GM12891 (cell line): ENCODE measurements around the gene FGGY.

Source experiments
- DNase-seq: peaks from one replicate; pipeline ENCODE4 v3.0.0; 2011; ENCODE audit warnings: low spot score; ENCODE audit not compliant: insufficient read length
- FAIRE-seq: peaks from 2 replicates; lab custom pipeline; 2011; peaks lifted over from hg19 to GRCh38; lab: Jason Lieb, UNC
- PAX5 ChIP-seq: IDR thresholded peaks from 2 replicates; pipeline ENCODE4 v1.6.1; 2011; ENCODE audit warnings: low read length, moderate library complexity, mild to moderate bottlenecking; ENCODE audit not compliant: insufficient read depth, severe bottlenecking
- POLR2A ChIP-seq: IDR thresholded peaks from 2 replicates; pipeline ENCODE4 v1.6.1; 2011; ENCODE audit warnings: low read depth, low read length, control low read depth
- POLR2AphosphoS5 ChIP-seq: IDR thresholded peaks from 2 replicates; pipeline ENCODE4 v1.6.1; 2011; ENCODE audit warnings: low read depth, low read length, control low read depth
- POU2F2 ChIP-seq: IDR thresholded peaks from 2 replicates; pipeline ENCODE4 v1.6.1; 2011; ENCODE audit warnings: low read depth, mild to moderate bottlenecking, control low read depth, low read length, moderate library complexity
- SPI1 ChIP-seq: IDR thresholded peaks from 2 replicates; pipeline ENCODE4 v1.6.1; 2011; ENCODE audit warnings: low read depth, low read length, control low read depth
- TAF1 ChIP-seq: IDR thresholded peaks from 2 replicates; pipeline ENCODE4 v1.6.1; 2011; ENCODE audit warnings: low read depth, low read length, control low read depth

The FGGY gene

DNA sequence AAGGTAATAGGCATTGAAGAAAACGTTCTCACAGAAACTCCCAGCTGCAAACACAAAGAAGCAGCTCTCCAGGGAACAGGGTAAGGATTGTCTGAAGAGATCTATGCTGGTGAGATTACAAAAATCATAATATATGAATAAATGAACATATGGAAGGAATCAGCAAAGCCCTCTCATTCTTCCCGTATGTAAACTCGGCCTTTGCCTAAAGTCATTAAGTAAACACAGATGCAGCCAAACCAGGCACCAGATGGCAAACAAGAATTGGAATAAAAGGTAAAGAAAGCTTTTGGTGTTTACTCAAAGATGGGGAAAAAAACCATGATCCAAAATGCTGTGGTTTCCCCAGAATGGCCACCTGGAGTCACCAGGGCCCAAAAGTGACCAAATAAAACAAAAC is 441.3 kb downstream of the FGGY start:
- FAIRE-seq = no peak
- DNase-seq = no peak
- TF ChIP-seq POLR2AphosphoS5 (no peak), POLR2A (no peak), POU2F2 (no peak), PAX5 (no peak), TAF1 (no peak), SPI1 (no peak)

DNA sequence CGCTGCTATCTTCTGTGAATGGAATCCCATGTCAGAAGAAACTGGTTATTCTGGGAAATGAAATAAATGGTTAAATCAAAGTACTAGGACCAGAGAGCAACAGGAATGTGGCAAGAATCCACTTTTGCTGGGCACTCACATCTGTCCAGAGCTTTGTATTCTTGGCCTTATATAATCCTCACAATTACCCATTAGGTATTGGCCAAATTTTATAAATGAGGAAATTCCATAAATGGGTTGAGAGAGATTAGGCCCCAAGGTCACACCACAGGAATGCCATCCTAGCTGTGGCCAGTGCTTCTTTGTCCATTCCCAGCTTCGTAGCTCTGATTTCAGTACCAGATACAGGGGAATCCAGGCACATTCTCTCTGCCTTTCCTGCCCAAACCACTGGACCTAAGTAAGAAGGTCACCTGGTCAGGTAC is 441.7 kb downstream of the FGGY start:
- TF ChIP-seq POU2F2 (no peak), POLR2AphosphoS5 (no peak), POLR2A (no peak), PAX5 (no peak), SPI1 (no peak), TAF1 (no peak)
- DNase-seq (no peak), FAIRE-seq (no peak)

DNA sequence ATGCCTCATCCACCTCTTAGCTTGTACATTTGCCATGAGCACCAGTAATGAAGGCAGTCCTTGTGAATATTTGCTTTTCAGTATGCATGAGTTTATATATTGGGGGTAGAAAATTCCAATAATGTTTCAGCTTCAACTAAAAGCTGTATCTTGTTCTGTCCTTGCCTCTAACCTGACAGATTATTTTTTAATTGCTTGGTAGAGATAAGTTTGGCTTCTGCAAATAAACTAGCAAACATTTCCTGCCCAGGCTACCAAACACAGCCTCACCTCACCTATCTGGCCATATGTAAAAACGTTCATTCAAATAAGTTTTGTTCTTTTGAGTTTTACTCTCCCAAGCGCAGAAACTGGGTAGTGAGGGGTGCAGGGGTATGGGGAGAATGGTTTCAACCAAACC is 442.2 kb downstream of the FGGY start:
- FAIRE-seq = no peak
- DNase-seq = no peak
- TF ChIP-seq POLR2A (no peak), TAF1 (no peak), PAX5 (no peak), POU2F2 (no peak), SPI1 (no peak), POLR2AphosphoS5 (no peak)

DNA sequence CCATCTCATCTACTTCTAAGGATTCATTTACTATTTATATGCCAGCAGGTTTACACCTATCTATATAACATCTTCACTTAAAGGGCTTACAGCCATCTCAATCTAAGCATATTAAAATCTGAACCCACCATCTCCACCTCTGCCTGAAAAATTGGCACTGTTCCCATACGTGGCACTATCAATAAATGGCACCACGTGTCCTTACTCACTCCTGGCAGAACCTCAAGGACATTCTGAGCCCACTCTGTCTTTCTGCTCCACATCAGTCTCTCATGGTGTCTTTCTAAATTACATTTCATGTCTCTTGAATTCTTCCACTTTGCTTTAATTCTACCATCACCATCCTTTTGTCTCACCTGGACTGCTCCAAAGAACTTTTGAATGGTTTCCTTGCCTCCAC is 445.6 kb downstream of the FGGY start:
- DNase-seq (no peak), FAIRE-seq (no peak)
- TF ChIP-seq POU2F2 (no peak), POLR2AphosphoS5 (no peak), POLR2A (no peak), TAF1 (no peak), PAX5 (no peak), SPI1 (no peak)

DNA sequence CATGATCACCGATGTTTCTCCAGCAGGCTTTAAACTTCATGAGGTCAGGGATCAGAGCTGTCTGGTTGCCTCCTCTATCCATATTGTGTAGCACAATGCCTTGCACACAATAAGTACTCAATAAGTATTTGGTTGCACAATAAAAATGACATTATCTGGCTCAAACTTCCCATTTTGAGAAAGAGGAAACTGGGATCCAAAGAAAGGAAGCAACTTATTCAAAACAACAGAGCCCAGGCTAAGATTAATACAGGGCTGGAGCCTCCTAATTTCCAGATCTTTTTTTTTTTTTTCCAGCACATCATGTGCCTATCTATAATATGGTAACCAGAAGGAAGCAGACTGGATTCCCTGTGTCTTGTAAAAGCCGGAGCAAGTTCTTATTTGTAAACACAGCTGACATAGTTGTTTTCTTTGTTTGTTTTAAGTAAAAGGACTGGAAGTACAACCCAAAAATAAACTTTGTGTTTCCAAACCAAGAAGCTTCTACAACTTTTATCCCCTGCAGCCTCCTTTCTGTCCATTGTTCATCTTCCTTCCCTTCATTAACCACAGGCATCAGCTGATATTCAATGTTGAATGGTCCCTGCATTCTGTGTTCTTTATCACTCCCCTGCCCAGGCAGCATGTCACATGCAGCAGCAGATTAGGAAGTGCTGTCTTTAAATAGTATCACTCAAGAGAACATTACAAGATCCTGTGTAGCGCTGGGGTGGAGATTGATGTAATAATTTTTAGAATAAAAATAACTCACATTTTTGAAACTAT is 446.6 kb downstream of the FGGY start:
- no peak for DNase-seq
- TF ChIP-seq SPI1 = no peak
- no peak for TF ChIP-seq TAF1
- TF ChIP-seq POU2F2 = no peak
- TF ChIP-seq POLR2A = no peak
- no peak for TF ChIP-seq PAX5
- no peak for TF ChIP-seq POLR2AphosphoS5
- no peak for FAIRE-seq

DNA sequence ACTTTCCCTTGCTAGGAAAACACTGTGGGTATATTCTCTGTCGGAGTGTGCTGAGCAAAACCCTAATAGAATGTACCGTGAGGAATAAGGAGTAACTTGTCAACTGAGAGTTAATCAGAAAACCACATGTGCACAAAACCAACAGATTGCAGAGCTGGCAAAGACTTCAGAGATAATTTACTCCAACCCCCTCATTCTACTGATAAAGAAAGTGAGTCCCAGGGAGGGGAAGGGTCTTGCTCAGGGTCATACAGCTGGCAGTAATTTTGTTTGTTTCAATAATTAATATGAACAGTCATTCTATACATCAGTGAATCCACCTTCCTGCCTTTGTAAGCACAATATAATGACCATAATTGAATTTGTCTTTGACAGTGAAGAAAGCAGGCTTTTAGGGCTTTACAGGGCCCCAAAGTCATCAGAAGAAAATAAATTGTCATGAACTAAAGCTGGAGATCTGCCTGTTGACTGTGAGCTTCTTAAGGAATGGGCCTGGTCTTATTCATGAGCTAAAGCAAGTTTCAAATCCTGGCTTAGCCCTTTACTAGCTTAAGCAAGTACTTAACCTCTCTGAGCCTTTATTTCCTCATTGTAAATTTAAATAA is 450.6 kb downstream of the FGGY start:
- TF ChIP-seq TAF1 (no peak), POU2F2 (no peak), SPI1 (no peak), POLR2A (no peak), POLR2AphosphoS5 (no peak), PAX5 (no peak)
- DNase-seq (no peak), FAIRE-seq (no peak)

DNA sequence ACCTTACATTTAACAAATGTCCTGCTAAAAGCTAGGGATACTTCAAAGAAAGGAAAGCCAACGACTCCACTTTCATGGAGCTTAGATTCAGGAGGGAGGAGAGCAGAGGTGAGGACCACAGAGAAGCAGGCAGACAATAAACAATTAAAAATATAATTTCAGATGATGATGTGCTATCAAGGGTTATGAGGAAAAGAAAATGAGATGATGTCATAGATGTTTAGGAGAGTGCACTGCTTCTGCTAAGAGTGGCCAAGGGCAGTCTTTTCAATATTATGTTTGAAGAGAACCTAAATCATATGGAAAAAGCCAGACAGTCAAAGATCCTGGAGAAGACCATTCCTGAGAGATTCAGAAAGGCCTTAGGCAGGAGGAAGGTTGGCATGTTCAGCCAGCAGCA is 451.2 kb downstream of the FGGY start:
- DNase-seq = no peak
- FAIRE-seq = no peak
- TF ChIP-seq POLR2A (no peak), SPI1 (no peak), POLR2AphosphoS5 (no peak), TAF1 (no peak), POU2F2 (no peak), PAX5 (no peak)

DNA sequence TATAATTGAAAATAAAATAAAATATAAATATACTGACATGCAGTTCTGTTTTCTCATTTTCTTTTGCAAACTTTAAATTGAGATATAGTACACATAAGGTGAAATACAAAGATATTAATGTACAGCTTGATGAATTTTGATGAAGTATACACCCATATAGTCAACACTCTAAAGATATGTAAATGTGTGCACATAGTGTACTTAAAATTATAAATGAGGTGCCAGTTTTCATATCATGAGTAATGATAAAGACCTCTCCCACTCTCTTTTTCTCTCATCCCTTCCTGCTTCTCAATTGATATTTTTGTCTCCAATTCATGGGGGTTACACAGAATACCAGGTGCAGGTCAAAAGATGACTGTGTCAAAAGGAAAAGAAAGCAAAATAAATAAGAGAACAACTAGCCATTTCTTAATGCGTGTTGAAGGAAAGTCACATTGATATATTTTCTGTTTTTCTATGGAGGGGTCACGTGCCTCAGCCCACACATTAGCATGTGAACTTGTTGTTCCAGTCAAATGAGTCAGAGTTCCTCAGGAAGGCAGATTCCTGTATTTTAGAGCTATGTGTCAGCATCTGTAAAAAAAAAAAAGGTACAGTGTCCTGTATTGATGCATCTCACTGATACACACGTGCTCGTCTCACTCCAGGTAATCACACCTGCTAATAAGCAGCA is 453.6 kb downstream of the FGGY start:
- TF ChIP-seq PAX5 (no peak), POU2F2 (no peak), POLR2AphosphoS5 (no peak), POLR2A (no peak)
- FAIRE-seq (no peak), DNase-seq (no peak)

DNA sequence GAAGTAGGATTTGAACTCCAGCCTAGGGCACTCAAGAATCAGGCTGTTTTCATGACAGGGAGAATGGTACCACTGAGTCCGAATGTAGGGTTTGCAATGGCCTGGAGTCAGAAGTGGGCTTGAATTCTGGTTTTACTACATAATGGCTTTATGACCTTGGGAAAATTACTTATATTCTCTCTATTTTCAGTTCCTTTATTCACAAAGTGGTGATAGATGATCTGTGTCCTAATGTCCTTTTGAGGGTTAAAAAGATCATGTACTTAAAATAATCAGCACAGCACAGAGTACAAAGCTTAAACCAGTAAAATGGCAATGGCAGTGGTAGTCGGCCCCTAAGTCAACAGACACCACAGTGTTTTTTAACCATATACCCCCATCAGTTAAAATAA is 454.1 kb downstream of the FGGY start:
- FAIRE-seq (no peak), DNase-seq (no peak)
- TF ChIP-seq SPI1 (peak; percentile 60), PAX5 (no peak)

DNA sequence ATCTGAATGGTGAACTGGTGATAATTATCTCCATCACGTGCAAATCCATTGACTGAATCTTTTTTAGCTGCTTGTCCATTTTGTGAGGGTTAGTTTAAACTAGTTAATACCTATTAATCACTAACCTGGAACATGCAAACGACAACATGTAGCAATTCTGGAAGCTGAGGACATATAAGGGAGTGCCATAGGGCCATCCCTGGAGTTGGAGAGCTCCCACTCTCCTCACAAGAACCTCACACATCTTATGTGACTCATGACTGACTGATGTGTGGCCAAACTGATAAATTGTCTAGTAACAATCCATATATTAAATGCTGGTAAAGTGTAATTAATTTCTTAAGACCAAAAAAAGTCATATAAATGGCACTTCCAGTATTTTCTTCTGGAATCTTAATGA is 454.9 kb downstream of the FGGY start:
- FAIRE-seq = no peak
- no peak for DNase-seq
- TF ChIP-seq POU2F2 (no peak), POLR2AphosphoS5 (no peak), POLR2A (no peak), PAX5 (no peak), SPI1 (no peak), TAF1 (no peak)
